ENCODE data around the gene SESN1.
A peak's percentile ranks its signal among the peaks of the same experiment; 100 is the strongest.

Gene SESN1

GRCh38 chr6:109024368-109024767 lies 70.3 kb downstream of the SESN1 start:
- no peak for DNase-seq

DNA sequence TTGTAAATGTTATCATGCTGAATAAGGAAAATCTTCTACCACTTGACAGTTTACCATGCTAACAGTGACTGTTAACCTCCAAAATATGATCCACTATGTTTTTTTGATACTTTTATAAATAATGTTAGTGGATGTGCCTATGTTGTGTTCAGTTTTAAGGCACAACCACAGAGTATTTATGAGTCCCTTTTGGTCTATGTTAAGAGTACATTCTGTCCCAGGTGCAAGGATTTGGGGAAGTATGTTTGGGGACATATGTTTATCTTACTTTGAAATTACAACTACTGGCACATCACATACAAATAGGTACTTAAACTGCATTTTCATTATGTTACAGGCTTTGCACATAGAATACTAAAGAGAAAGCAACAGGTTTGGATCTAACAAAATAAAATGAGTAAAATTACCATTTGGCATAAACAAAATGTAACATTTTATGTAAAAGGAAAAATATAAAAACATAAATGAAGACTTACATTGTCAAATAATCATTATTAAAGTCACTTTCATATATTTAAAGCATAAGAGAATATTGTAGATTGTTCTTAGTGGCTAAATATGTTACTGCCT lies 71.2 kb downstream of the SESN1 start:
- DNase-seq, result no peak

- no peak for DNase-seq
These were observed 72.8 kb downstream of the SESN1 start for GRCh38 chr6:109021870-109022269.

DNA sequence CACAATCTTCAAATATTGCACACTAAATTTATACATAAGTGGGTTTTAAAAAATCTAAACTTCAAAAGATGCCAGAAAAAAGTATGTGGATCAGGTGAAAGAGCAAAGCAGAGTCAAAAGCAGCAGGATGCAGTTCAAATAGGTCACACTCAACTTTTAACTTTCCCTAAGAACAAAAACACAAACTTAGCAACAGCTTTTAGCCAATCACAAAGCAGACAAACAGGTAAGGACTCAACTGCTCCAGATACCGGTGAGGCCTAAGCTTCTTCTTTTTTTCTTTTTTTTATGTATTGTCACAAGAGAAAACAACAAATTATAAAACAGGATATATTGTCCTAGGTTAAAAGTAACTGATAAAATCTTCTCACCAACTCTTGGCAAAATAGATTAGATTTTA lies 74.7 kb downstream of the SESN1 start:
- no peak for DNase-seq

GRCh38 chr6:109015176-109015575 lies 79.5 kb downstream of the SESN1 start:
- DNase-seq, result no peak

DNA sequence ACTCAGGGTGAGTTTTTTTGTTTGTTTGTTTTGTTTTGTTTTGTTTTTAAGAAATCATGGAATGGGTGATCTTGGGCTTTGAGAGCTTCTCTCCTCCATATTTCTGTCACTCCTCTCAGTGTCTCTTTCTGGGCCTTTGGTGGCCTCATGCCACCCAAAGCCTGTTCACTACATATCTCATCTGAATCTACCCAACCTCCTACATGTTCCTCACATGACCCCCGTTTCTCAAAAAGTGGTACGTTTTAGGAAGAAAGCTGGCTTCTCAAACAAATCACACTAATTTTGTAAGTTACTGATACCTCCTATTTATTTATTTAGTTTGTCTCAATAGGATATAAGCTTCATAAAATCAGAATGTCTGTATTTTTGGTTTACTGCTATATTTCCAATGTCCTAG lies 80.0 kb downstream of the SESN1 start:
- no peak for DNase-seq

- DNase-seq, result no peak
These were observed 80.9 kb downstream of the SESN1 start for GRCh38 chr6:109013656-109014305.

DNA sequence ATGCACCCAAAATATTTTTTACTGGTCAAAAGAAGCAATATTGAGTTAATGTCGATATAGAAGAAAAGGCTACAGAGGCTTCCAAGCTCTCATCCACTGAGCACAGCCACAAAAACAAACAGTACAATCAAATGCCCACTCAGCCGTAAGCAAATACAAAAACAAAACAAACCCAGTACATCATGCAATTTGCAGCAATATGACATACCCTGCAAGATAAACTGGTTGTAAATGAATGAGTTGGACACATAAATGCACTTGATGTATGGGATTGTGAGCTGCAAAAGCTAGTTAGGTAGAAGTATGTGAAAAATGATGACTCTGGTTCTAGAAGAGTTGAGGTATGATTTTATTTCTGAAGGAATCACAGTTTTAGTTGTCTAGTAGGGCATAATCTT lies 83.9 kb downstream of the SESN1 start:
- peak; percentile 69 for DNase-seq

GRCh38 chr6:109009962-109010704 lies 84.5 kb downstream of the SESN1 start:
- DNase-seq, result no peak

DNA sequence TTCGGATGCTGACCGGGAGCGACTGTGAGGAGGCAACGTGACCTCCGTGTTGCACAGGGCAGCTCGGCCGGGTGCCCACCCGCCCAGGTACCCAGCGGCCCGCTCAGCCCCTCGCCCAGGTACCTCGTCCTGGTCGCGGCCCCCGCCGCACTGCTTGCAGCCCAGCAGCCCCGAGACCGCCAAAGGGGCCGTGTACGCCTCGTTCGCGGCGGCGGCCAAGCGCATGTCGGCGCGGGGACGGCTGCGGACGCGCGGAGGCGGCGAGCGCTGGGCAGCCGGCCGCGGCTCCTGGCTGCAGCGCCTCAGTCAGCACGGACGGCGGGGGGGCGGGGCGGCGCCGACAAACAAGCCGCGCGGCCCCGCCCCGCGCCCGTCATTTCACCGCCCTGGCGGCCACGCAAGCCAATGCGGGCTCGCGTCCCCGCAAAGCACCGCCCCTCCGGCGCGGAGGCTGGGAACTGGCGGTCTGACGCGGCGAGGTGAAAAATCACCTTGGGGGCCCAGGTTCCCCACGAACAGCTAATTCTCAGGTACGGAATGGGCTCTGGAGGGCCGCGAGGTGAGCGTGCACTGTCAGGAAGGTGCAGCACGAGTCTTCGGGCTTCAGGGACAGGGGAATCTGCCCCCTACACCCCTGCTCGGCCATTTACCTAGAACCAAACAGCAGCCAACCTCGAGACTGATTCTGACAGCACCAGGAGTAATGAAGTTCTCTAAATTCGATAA lies 85.2 kb downstream of the SESN1 start:
- DNase-seq, result peak; percentile 95

DNA sequence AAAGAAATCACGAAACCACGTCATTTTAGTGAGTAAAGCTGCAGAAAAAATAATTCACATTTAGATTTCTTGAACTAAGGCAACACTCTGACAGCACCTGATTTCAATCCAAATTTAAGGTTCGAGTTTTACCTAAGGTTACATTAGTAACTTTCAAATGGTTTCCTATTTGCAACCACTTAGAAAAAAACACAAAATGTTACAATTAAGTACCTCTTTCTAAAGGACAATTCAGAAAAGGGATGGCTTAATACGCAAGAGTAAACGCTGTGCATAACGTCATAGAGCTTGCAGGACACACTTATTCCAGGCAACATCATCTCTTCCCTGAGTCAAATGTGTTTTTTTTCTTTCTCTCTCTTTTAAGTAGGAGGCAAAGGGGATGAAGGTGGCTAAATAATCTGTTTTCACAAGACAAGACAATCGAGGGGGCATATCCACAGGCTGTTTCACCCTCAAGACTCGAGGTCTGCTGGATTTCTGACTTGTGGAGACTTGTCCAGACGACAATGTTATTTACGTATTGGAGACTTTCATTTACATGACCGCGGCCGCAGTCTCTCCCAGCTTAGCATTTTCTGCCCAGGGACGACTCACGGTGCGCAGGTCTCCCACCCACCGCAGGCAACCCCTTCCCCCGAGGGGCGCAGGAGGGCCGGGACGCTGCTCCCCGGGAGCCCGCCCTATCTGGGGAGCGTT lies 86.0 kb downstream of the SESN1 start:
- DNase-seq, result peak; percentile 70

GRCh38 chr6:109008054-109008453 lies 86.6 kb downstream of the SESN1 start:
- no peak for DNase-seq

DNA sequence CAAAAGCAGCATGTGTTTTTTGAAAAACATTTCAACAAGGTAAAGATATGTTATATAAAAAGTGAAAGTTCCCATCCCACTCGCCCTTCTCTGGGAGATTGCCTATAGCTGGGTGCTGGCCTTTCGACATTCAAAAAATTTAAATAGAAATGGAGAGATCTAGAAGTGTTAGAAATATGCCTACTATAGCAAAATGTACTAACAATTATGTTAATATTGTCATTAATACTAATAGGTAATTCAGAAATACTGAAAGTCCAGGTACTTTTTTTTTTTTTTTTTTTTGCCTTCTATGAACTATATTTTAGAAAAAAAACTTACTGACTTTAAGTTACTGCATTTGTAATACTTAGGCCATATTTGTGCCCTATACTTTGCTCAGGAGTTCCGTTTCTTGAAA lies 87.1 kb downstream of the SESN1 start:
- DNase-seq, result no peak

DNA sequence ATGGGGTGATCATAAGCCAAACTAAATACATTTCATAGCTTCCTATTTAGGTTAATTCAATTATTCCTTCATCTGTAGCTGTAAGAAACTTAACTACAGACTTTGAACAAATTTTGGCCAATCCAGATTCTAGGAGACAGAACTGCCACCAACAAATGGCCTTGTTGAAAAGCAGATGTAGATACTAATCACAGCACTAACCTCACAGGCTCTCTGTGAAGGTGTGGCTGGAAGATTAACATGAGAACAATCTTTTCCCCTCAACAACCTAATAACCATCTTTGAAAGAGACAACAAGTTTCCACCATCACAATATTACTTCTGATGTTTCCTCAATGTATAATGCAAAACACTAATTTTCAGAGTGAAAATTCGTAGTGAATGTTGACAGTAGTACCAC lies 87.8 kb downstream of the SESN1 start:
- no peak for DNase-seq

DNA sequence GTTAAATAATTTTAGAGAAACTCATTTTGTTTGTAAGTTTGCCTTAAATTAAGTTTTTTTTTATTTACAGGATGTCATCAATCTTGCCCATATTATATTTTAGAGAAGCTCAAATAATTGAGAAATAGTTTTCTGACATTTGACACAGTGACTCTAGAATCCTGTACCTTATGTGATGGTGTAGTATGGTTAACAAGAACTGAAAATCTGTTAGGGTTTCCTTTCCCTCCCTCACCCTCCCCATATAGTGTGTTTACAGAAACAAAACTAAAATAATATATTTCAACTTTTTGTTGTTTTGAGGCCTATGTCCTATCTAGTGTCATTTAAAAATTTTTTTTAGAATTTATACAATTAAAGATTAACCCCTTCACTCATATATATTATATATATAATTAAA lies 91.8 kb downstream of the SESN1 start:
- DNase-seq, result no peak

GRCh38 chr6:109002051-109002697 lies 92.5 kb downstream of the SESN1 start:
- DNase-seq, result no peak

GRCh38 chr6:109001291-109001894 lies 93.3 kb downstream of the SESN1 start:
- no peak for DNase-seq

- no peak for DNase-seq
These were observed 94.4 kb downstream of the SESN1 start for GRCh38 chr6:109000289-109000688.

- no peak for DNase-seq
These were observed 95.2 kb downstream of the SESN1 start for GRCh38 chr6:108999428-108999827.

DNA sequence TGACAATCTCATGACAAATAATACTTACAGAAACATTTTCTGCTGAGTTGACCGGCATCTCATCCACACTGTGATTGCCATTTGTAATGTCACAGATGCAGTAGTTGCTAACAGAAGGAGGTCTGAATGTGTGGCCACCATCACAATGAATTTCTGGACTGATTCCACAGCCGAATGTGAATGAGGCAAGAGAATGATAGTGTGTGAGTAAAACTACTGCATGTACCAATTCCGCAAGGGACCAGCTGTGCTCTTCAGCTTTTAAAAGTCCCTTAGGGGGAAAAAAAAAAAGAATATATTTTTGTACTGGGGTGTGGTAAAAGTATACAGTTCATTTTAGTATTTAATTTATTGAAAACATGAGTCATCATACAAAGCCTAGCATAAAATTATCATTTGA lies 96.2 kb downstream of the SESN1 start:
- DNase-seq, result no peak

DNA sequence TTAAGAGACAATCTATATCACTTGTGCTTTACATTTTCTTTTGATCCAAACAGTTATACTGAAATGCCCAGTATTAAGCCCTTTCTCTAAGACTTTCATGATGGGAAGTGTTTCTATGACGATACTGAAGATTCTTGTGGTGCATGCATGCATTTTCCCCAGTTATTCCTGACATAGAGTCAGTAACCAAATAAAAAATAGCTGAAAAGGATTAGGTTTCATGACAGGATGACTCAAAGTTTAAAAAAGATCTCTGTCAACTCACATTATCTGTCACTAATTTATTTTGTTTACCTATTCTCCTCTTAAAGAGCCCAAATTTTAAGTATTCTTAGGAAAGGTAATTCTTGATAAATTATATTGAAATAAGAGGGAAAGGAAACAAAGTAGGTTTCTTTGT lies 98.4 kb downstream of the SESN1 start:
- no peak for DNase-seq

DNA sequence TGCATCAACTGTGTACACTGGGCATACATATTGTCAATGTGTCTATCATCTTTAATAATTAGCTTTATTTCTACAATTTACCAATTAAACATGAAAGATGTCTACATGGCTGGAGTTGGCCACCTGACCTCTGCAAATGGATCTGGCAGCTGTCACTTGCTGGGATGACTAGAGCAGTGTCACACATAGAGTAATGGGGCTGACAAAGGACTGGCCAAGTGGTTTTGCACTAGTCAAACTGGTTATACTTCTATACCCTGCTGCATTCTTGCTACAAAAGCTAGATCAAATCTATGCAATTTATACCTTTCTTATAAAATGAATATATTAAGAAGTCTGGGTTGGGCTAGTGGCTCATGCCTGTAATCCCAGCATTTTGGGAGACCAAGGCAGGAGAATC lies 99.3 kb downstream of the SESN1 start:
- peak; percentile 57 for DNase-seq
